Nasal cavity respiratory epithelium epithelial cell of viscerocranial mucosa (primary cell): ENCODE results near the gene TPSD1. TPM values are rescaled to one million over a fixed set of nuclear protein-coding genes. Genes with fewer than 3 reads are reported as not detected.

Source experiments
- total RNA-seq: library from RNA; depleted of rRNA; stranded (reverse); fragments of >200 nt; gene quantifications from 2 replicates; pipeline ENCODE4 v1.2.3, GENCODE V29; 2014

Gene TPSD1
- total RNA-seq, result not detected in 2 replicates

DNA sequence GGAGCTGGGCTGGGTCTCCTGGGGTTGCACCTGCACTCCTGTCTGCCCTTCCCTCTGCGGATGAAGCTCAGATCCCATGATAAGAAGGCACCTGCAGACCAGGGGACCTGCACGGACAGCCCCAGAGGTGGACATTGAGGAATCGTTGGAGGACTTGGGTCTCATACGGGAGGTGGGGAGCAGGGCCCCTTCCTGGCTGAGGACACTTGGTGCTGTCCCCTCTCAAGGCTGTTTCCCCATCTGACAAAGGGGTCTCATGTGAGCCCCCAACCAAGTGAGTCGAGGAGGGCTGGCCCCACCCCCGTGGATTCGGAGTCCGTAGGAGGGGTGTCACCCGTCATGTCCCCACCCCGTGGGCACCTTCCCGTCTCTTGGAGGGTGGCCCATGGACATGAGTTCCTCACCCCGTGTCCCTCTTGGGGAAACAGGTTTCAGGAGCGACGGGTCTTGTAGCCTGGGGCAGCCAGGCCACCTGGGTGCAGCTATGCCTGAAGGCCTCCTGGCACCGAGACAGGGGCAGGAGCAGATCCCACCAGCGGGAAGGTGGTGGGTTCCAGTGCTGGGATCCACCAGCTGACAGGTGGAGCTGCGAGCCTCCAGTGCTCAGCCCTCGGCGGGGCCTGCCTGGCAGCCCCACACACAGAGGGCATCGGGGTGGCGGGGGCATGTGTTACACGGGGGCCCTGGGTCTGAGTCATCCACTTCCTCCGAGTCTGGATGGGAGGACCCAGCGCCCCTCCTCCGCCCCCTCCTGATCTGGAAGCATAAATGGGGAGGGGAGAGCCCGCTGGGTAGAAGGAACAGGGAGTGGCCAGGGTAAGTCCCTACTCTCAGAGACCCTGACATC lies at the start of gene TPSD1:
TSS of gene TPSD1 (plus strand) at position 794 of the 847 bp plus-strand sequence. CDS start 212 bp downstream, outside the sequence.

DNA sequence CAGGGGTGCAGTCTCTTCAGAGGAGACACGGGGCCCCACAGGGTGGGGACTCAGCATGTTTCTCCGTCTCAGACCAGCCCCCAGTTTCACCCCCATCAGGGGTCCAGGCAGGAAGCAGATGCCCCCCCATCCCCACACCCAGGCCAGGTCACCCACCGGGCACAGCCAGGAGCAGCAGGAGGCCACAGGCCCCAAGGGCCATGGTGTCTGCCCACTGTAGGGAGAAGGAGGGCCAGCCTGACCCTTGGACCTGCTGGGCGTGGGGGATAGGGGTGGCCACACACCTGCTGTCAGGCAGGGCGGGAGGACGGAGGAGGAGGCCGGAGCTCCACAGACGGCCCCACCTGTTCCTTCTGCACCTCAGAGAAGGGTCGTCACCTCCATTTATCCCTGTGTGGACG lies 30.8 kb upstream of the TPSD1 start, which contains the start of gene TPSG1:
TSS of gene TPSG1 (minus strand) at position 218 of the 401 bp plus-strand sequence. CDS start at position 202, 16 bp downstream.

DNA sequence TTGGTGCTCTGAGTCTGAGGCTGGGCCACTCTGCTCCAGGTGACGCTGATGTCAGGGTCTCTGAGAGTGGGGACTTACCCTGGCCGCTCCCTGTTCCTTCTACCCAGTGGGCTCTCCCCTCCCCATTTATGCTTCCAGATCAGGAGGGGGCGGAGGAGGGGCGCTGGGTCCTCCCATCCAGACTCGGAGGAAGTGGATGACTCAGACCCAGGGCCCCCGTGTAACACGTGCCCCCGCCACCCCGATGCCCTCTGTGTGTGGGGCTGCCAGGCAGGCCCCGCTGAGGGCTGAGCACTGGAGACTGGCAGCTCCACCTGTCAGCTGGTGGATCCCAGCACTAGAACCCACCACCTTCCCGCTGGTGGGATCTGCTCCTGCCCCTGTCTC lies 25.8 kb upstream of the TPSD1 start, which contains the start of gene TPSB2:
TSS of gene TPSB2 (minus strand) at position 101 of the 387 bp plus-strand sequence. CDS start 233 bp downstream, outside the sequence.

DNA sequence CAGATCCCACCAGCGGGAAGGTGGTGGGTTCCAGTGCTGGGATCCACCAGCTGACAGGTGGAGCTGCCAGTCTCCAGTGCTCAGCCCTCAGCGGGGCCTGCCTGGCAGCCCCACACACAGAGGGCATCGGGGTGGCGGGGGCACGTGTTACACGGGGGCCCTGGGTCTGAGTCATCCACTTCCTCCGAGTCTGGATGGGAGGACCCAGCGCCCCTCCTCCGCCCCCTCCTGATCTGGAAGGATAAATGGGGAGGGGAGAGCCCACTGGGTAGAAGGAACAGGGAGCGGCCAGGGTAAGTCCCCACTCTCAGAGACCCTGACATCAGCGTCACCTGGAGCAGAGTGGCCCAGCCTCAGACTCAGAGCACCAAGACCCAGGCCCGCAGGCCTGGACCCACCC lies 15.4 kb upstream of the TPSD1 start, which contains the start of gene TPSAB1:
TSS of gene TPSAB1 (plus strand) at position 270 of the 400 bp plus-strand sequence. CDS start 234 bp downstream, outside the sequence.

Other genes with a start within 250 kb of the TPSD1 start
- gene SSTR5, start 183.3 kb upstream of the TPSD1 start, total RNA-seq, result not detected in 2 replicates
- not detected in 2 replicates for gene C1QTNF8, start 159.8 kb upstream of the TPSD1 start, total RNA-seq
- gene CACNA1H, start 103.0 kb upstream of the TPSD1 start, total RNA-seq, result 0.07 TPM in 1 of 2 replicates, not detected in the other
- not detected in 2 replicates for gene TPSG1, start 30.8 kb upstream of the TPSD1 start, total RNA-seq
- gene TPSB2, start 25.9 kb upstream of the TPSD1 start, total RNA-seq, result not detected in 2 replicates
- gene TPSAB1, start 15.4 kb upstream of the TPSD1 start, total RNA-seq, result not detected in 2 replicates
- gene UBE2I, start 53.6 kb downstream of the TPSD1 start, total RNA-seq, result 44.8 and 80.6 TPM in 2 replicates
- 0.34 and 0.78 TPM in 2 replicates for gene BAIAP3, start 77.6 kb downstream of the TPSD1 start, total RNA-seq
- 63.9 and 84.4 TPM in 2 replicates for gene TSR3, start 95.8 kb downstream of the TPSD1 start, total RNA-seq
- 23.9 and 47.1 TPM in 2 replicates for gene GNPTG, start 95.9 kb downstream of the TPSD1 start, total RNA-seq
- 3.4 and 10.1 TPM in 2 replicates for gene UNKL, start 158.6 kb downstream of the TPSD1 start, total RNA-seq
- 16.6 and 28.0 TPM in 2 replicates for gene UQCC4, start 164.7 kb downstream of the TPSD1 start, total RNA-seq
- gene PERCC1, start 175.0 kb downstream of the TPSD1 start, total RNA-seq, result not detected in 2 replicates
- under 0.01 and 0.57 TPM in 2 replicates for gene CCDC154, start 188.5 kb downstream of the TPSD1 start, total RNA-seq
- 61.9 and 142 TPM in 2 replicates for gene CLCN7, start 219.0 kb downstream of the TPSD1 start, total RNA-seq
- not detected in 2 replicates for gene PTX4, start 232.9 kb downstream of the TPSD1 start, total RNA-seq
- gene TELO2, start 237.3 kb downstream of the TPSD1 start, total RNA-seq, result 8.5 and 14.7 TPM in 2 replicates